ENCODE data around the gene CES5A.
"Not testable (repeated sequence)": the region's sequence is repeated elsewhere in the genome, so short reads cannot be mapped to it uniquely, and the experiment has no call there.

Gene CES5A

DNA sequence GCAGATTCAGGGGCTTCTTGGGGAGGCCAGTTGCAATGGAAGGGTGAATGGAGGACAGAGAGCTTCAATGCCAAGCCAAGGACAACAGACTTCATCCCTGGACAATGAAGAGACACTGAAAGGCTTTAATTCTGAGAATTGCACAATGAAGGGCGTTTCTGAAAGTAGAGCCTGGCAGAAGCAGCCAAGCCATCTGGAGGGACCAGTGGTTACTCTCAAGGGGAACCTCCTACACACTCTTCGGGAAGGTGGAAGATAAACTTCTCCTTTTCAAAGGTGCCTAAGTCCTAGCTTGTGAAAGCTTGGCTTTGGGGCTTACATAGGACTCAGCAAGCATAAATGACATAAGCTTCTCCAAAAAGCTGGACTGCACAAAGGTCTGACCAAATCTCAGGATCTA, 36.1 kb downstream of the CES5A start:
- no peak for DNase-seq (ENCODE audit: low spot score)

GRCh38 chr16:55836158-55836611, 39.0 kb downstream of the CES5A start:
- DNase-seq (ENCODE audit: low spot score), result no peak

More for the DNA sequence above, 36.1 kb downstream of the CES5A start:
- TF ChIP-seq CTCF (IDR thresholded peaks at IDR 0.05; ENCODE audit: extremely low read depth, missing control alignments), result no peak

DNA sequence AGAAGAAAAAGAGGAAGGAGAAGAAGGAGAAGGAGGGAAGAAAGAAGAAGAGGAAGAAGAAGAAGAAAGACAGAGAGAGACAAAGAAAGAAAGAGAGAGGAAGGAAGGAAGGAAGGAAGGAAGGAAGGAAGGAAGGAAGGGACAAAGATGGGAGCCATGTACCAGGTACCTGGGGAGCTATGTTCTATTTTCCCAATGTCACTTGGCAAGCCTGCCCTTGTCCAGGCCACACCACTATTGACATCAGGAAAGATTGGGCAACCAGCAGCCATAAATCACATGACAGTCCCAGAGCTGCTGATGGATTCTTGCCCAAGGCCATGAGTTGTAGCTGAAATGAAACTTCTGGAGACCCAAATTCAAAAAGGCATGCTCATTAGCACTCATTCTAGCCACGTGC, 39.6 kb downstream of the CES5A start:
- TF ChIP-seq CTCF (IDR thresholded peaks at IDR 0.05; ENCODE audit: extremely low read depth, missing control alignments), result no peak
- no peak for DNase-seq (ENCODE audit: low spot score)

More at GRCh38 chr16:55836158-55836611, 39.0 kb downstream of the CES5A start:
- TF ChIP-seq CTCF (IDR thresholded peaks at IDR 0.05; ENCODE audit: extremely low read depth, missing control alignments), result no peak

DNA sequence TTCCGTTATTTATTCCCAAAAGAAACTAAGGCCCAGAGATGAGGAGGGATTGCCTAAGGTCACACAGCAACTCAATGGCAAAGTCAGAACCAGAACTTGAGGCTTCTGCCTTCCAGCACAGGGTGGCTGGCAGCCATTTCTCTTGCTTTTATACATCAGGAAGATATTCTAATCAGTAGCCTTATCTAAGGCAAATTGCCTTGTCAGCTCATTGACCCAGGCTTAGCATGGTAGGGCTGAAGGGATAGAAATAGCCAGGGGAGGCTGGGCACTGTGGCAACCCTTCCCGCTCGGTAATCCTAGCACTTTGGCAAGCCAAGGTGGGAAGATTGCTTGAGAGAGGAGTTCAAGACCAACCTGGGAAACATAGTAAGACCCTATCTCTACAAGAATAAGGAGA, 40.0 kb downstream of the CES5A start:
- DNase-seq (ENCODE audit: low spot score), result not testable (repeated sequence)

DNA sequence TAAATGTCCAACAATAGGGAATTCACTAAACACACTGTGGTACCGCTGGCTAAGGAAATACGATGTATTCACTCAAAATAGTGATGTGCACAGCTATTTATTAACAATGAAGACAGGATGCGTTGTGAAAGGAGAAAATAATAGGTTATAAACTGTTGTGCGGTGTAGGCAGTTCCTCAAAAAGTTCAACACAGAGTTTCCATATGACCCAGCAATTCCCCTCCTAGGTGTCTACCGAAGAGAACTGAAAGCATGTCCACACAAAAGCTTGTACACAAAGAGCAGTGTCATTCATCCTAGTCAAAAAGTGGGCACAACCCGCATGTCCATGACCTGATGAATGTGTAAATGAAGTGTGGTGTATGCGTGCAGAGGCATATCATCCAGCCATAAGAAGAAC, 41.1 kb downstream of the CES5A start:
- no peak for DNase-seq (ENCODE audit: low spot score)
- no peak for TF ChIP-seq CTCF (IDR thresholded peaks at IDR 0.05; ENCODE audit: extremely low read depth, missing control alignments)

DNA sequence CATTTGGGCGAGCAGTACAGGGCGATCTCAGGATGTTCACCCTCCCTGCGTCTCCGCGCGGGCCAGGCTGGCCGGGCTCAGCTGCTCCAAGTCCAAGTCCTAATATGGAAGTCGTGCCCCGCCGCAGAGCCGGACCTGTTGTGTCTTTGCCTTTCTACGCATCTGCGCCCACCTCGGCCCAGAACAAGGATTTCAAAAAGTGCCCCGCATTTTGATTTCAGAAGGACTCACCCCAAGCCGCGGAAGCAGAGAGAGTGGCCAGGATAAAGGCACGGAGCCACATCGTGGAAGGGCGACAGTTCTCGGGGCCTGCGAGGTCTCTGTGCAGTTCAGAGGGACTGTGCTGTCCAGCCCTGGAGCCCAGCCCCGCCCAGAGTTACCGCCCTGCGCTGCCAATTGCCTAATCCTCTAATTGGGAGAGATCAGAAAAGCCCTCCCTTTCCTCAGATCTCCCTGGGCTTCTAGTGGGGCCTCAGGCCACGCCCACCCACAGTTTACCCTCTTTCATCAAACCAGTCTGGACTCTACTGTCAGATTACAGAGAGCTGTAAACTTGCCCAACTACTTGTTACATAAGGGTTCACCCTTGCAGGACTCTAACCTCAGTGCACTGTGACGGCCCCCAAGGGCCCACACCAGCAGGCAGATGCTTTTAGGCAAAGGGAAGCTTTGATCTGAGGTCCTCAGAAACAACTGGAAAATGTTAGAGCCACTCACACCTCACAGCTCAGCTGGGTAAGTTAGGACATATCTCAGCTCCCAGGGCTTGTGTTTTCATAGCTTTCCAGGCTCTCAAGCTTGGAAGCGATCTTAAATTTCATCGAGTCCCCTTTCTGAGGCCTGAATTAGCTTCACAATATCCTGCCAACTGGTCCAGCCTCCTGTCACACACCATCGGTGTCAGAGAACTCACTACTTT, 42.1 kb downstream of the CES5A start, which contains the start of gene CES1:
Gene CES1 (minus strand): TSS at position 324 of the 919 bp plus-strand sequence. CDS start 41 bp downstream, at position 283.
- no peak for TF ChIP-seq CTCF (IDR thresholded peaks at IDR 0.05; ENCODE audit: extremely low read depth, missing control alignments)
- DNase-seq (ENCODE audit: low spot score), result no peak

DNA sequence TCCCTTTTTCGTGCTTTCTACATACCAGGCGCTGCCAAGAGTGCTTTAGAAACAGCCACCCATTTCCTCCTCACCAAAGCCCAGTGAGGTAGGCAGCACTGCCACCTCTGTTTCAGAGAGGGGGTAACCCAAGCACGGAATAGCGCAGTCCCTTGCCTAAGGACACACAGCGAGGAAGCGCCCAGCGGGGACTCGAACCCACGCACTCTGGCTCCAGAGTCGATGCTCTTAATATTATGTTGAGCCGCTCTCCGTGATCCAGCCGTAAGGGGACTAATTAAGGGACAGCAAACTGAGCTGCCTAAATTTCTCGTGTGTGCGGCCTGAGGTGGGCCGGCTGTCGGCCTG, 42.8 kb downstream of the CES5A start:
- no peak for TF ChIP-seq CTCF (IDR thresholded peaks at IDR 0.05; ENCODE audit: extremely low read depth, missing control alignments)
- DNase-seq (ENCODE audit: low spot score), result no peak
